OCI-LY1 (cell line): Measurements from ENCODE around the gene MACROD1.

Experiments
- H2AFZ ChIP-seq: fragments of 200-600 bp; sonication (generic), shearing (Covaris generic); 2 replicates; pipeline ENCODE4 v1.6.0; 2014; ENCODE audit warnings: antibody characterized with exemption, mild to moderate bottlenecking, low read length
- H3F3A ChIP-seq: fragments of 200-600 bp; sonication (generic), shearing (Covaris generic); 2 replicates; pipeline ENCODE4 v1.6.0; 2014; ENCODE audit warnings: mild to moderate bottlenecking, antibody characterized with exemption, low read length, moderate library complexity; ENCODE audit not compliant: insufficient read depth
- H3K27ac ChIP-seq: fragments of 200-600 bp; sonication (generic); 2 replicates; pipeline ENCODE4 v1.5.1; 2014; ENCODE audit warnings: low read length, mixed run types, mild to moderate bottlenecking, low read depth; ENCODE audit not compliant: poor library complexity, severe bottlenecking
- H3K27me3 ChIP-seq: fragments of 200-600 bp; sonication (generic); 2 replicates; pipeline ENCODE4 v1.6.0; 2014; ENCODE audit warnings: antibody characterized with exemption, mild to moderate bottlenecking, low read length, moderate library complexity; ENCODE audit not compliant: insufficient read depth
- H3K36me3 ChIP-seq: fragments of 200-600 bp; sonication (generic); 2 replicates; pipeline ENCODE4 v1.6.1; 2014; ENCODE audit warnings: mild to moderate bottlenecking, antibody characterized with exemption, low read length, moderate library complexity, mixed read lengths; ENCODE audit not compliant: insufficient read depth
- H3K4me1 ChIP-seq: fragments of 200-600 bp; sonication (generic); 2 replicates; pipeline ENCODE4 v1.5.1; 2014; ENCODE audit warnings: mild to moderate bottlenecking, low read length, moderate library complexity; ENCODE audit not compliant: insufficient read depth, severe bottlenecking
- H3K4me2 ChIP-seq: fragments of 200-600 bp; sonication (generic), shearing (Covaris generic); 2 replicates; pipeline ENCODE4 v1.6.1; 2014; ENCODE audit warnings: low read length
- H3K4me3 ChIP-seq: fragments of 200-600 bp; sonication (generic); 2 replicates; pipeline ENCODE4 v1.5.1; 2014; ENCODE audit warnings: low read length, low read depth, mild to moderate bottlenecking, mixed read lengths; ENCODE audit not compliant: poor library complexity, severe bottlenecking
- H3K79me2 ChIP-seq: fragments of 200-600 bp; shearing (Covaris generic); 2 replicates; pipeline ENCODE4 v1.6.1; 2016; ENCODE audit warnings: mixed run types, low read length, mixed read lengths; ENCODE audit not compliant: insufficient read depth
- H3K9ac ChIP-seq: fragments of 200-600 bp; sonication (generic), shearing (Covaris generic); 2 replicates; pipeline ENCODE4 v1.6.1; 2014; ENCODE audit warnings: mild to moderate bottlenecking, low read length, mixed read lengths
- H3K9me2 ChIP-seq: fragments of 200-600 bp; sonication (generic), shearing (Covaris generic); 2 replicates; pipeline ENCODE4 v1.6.1; 2014; ENCODE audit warnings: low read depth, mild to moderate bottlenecking, low read length, mixed read lengths
- H3K9me3 ChIP-seq: fragments of 200-600 bp; shearing (Covaris generic); 2 replicates; pipeline ENCODE4 v1.6.1; 2014; ENCODE audit warnings: low read length, mixed read lengths
- H4K20me1 ChIP-seq: fragments of 200-600 bp; sonication (generic), shearing (Covaris generic); 2 replicates; pipeline ENCODE4 v1.6.0; 2016; ENCODE audit warnings: mild to moderate bottlenecking, low read length; ENCODE audit not compliant: insufficient read depth
- EZH2 ChIP-seq: fragments of 200-600 bp; sonication (generic), shearing (Covaris generic); IDR thresholded peaks from 2 replicates; pipeline ENCODE4 v1.8.0; 2017; ENCODE audit warnings: borderline replicate concordance, mixed run types, mild to moderate bottlenecking, antibody characterized with exemption, low read length, moderate library complexity, mixed read lengths
- TF ChIP-seq, protein P1 (sequence below): fragments of 200-600 bp; sonication (generic), shearing (Covaris generic); IDR thresholded peaks from 2 replicates; pipeline ENCODE4 v1.5.1; 2017; ENCODE audit warnings: mild to moderate bottlenecking, antibody characterized with exemption, low read length, moderate library complexity, mixed read lengths

The MACROD1 gene

DNA sequence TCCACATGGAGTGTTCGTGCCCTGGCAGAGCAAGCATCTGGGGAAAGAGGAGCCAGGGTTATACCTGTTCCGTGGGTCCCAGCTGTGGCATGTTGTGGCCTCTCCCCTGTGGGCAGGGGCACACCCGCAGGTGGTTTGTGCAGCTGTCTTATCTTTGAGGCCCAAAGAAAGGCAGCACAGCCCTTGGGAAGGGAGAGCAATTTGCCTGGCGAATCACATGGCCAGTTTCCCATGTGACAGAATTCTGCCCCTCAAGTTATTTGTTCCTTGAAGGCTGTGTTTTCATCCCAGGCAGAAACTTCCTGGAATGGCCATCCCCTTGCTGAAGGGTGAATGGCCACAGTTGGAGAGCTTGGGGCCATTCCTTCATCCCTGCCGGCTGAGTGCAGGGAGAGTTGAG lies 207.9 kb downstream of the MACROD1 start:
- H3K9ac ChIP-seq, result no peak overlapping the region
- no peaks in the 10 kb centered on the region for H3K9me3 ChIP-seq
- no peaks in the 10 kb centered on the region for H3F3A ChIP-seq
- TF ChIP-seq EZH2, result no peak
- TF ChIP-seq, protein P1, sequence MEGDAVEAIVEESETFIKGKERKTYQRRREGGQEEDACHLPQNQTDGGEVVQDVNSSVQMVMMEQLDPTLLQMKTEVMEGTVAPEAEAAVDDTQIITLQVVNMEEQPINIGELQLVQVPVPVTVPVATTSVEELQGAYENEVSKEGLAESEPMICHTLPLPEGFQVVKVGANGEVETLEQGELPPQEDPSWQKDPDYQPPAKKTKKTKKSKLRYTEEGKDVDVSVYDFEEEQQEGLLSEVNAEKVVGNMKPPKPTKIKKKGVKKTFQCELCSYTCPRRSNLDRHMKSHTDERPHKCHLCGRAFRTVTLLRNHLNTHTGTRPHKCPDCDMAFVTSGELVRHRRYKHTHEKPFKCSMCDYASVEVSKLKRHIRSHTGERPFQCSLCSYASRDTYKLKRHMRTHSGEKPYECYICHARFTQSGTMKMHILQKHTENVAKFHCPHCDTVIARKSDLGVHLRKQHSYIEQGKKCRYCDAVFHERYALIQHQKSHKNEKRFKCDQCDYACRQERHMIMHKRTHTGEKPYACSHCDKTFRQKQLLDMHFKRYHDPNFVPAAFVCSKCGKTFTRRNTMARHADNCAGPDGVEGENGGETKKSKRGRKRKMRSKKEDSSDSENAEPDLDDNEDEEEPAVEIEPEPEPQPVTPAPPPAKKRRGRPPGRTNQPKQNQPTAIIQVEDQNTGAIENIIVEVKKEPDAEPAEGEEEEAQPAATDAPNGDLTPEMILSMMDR, result no peak
- no peaks in the 10 kb centered on the region for H3K9me2 ChIP-seq
- H3K36me3 ChIP-seq, result peaks cover 51% of the 10 kb centered on the region
- no peaks in the 10 kb centered on the region for H4K20me1 ChIP-seq
- H3K27ac ChIP-seq, result no peak overlapping the region
- no peaks in the 10 kb centered on the region for H3K4me1 ChIP-seq
- H2AFZ ChIP-seq, result no peak overlapping the region
- no peak overlapping the region for H3K4me3 ChIP-seq
- no peaks in the 10 kb centered on the region for H3K79me2 ChIP-seq
- no peaks in the 10 kb centered on the region for H3K27me3 ChIP-seq
- no peak overlapping the region for H3K4me2 ChIP-seq

DNA sequence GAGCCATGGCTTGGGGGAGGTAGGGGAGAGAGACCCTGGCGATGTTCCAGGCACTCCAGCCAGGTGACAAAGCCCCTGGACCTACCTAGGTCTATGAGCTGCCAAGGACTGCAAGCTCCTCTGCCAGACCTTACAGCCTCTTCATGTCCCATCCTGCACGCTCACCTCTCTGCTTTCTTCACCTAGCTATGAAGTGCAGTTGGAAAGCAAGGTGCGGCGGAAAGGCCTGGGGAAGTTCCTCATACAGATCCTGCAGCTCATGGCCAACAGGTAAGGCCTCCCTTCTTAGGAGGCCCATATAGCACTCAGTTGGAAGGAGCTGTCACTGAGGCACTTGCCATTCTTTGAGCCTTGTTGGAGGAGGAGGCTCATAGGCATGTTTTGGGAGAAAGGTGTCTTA lies 213.3 kb downstream of the MACROD1 start:
- Histone ChIP-seq H3K9me3 (no peaks in the 10 kb centered on the region), H3K4me2 (no peak overlapping the region), H3K79me2 (no peaks in the 10 kb centered on the region), H4K20me1 (no peaks in the 10 kb centered on the region), H3K9ac (no peak overlapping the region), H3K27ac (peak overlapping the region; percentile 74), H3K4me3 (no peak overlapping the region), H2AFZ (no peak overlapping the region), H3K27me3 (no peaks in the 10 kb centered on the region), H3F3A (no peaks in the 10 kb centered on the region), H3K9me2 (no peaks in the 10 kb centered on the region), H3K36me3 (peaks cover 74% of the 10 kb centered on the region), H3K4me1 (peaks cover 16% of the 10 kb centered on the region)
- no peak for TF ChIP-seq EZH2
- TF ChIP-seq, protein P1, result no peak

DNA sequence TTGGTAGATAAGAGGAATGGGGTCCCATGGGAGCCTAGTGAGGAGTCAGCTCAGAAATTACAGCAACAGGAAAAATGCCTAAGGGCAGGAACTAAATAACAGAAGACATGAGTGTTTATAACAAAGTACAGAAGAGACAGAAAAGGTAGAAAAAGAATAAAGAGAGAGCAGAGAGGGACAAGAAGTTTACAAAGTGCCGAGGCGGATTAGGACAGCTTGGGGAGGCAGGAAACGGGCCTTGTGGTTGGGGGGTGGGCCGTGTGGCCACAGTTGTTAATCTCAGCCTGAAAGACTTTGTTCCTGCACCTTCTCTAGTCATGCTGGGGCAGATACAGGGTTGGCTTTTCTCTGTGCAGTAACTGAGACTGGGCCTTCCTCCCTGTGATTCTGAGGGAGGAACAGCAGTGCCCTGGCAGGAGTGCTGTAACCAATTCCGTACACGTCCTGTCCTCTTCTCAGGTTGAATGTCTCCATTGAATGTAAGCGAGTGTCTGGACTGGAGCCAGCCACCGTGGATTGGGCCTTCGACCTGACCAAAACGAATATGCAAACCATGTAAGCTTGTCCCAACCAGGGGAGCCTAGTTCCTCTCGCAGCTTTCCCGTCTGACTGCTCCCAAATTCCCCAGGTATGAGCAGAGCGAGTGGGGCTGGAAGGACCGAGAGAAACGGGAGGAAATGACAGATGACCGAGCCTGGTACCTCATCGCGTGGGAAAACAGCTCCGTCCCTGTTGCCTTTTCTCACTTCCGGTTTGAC lies 214.0 kb downstream of the MACROD1 start:
- H3K4me2 ChIP-seq, result peak overlapping the region; percentile 46; the same call in 1 of the 2 replicates
- H3K36me3 ChIP-seq, result peaks cover 76% of the 10 kb centered on the region
- no peaks in the 10 kb centered on the region for H4K20me1 ChIP-seq
- peaks cover 16% of the 10 kb centered on the region for H3K4me1 ChIP-seq
- no peaks in the 10 kb centered on the region for H3K9me3 ChIP-seq
- no peak overlapping the region for H3K4me3 ChIP-seq
- H3K79me2 ChIP-seq, result no peaks in the 10 kb centered on the region
- TF ChIP-seq EZH2, result no peak
- TF ChIP-seq, protein P1, result no peak
- peak overlapping the region; percentile 74 for H3K27ac ChIP-seq
- H3F3A ChIP-seq, result no peaks in the 10 kb centered on the region
- H3K27me3 ChIP-seq, result no peaks in the 10 kb centered on the region
- H2AFZ ChIP-seq, result no peak overlapping the region
- H3K9me2 ChIP-seq, result no peaks in the 10 kb centered on the region
- H3K9ac ChIP-seq, result peak overlapping the region; percentile 39; the same call in 1 of the 2 replicates
